Thoracic aorta (tissue), 2 donors: ENCODE measurements around the gene EIF3I. TPM values are rescaled to one million over a fixed set of nuclear protein-coding genes. Genes with fewer than 3 reads are reported as not detected.

Source experiments
- ATAC-seq: fragments of 150-250 bp; one replicate; pipeline ENCODE4 v1.8.0; 2017; ENCODE audit warnings: low read depth; ENCODE audit not compliant: insufficient number of reproducible peaks, low FRiP score
- DNase-seq: peaks from one replicate; pipeline ENCODE4 v3.0.0-alpha.2; 2020; ENCODE audit warnings: low spot score
- H3K27ac ChIP-seq, 2 donors: fragments of 200-600 bp; sonication (generic); 1 replicate in 1 of 2; 2 replicates in 1 of 2; pipeline ENCODE4 v1.5.1; 2016; ENCODE audit warnings: mild to moderate bottlenecking in 2 of 2, moderate library complexity in 2 of 2
- H3K27me3 ChIP-seq: fragments of 200-600 bp; sonication (generic); replicated peaks from 2 replicates; pipeline ENCODE4 v1.6.0; 2016; ENCODE audit warnings: mild to moderate bottlenecking; ENCODE audit not compliant: insufficient read depth
- H3K36me3 ChIP-seq: fragments of 200-600 bp; sonication (generic); one replicate; pipeline ENCODE4 v1.5.1; 2016
- H3K4me1 ChIP-seq, 2 donors: fragments of 200-600 bp; sonication (generic); 1 replicate in 1 of 2; 2 replicates in 1 of 2; pipeline versions ENCODE4 v1.5.1 to v1.6.0; 2016; ENCODE audit warnings: low read depth in 2 of 2, mild to moderate bottlenecking in 1 of 2; ENCODE audit not compliant: control insufficient read depth in 1 of 2
- H3K4me3 ChIP-seq: fragments of 200-600 bp; sonication (generic); 2 replicates; pipeline ENCODE4 v1.5.1; 2016; ENCODE audit warnings: mild to moderate bottlenecking
- H3K9me3 ChIP-seq: fragments of 200-600 bp; sonication (generic); 2 replicates; pipeline ENCODE4 v1.5.1; 2016
- CTCF ChIP-seq: fragments of 200-600 bp; sonication (generic); IDR thresholded peaks from one replicate; pipeline ENCODE4 v1.5.1; 2019; ENCODE audit warnings: antibody characterized with exemption
- total RNA-seq, 2 donors: library from RNA; depleted of rRNA; stranded (reverse); fragments of >200 nt; gene quantifications; one replicate each; pipeline versions ENCODE4 v1.1.0 to v1.2.3, GENCODE V29; 2016

The EIF3I gene
- total RNA-seq, result 100 to 1,000 TPM; 105 to 114 TPM

- Histone ChIP-seq H3K27me3 (no peaks in the 10 kb centered on the region), H3K27ac (peak within 1 kb of the TSS; percentile 96 to 98), H3K36me3 (peaks cover 28% of the 10 kb centered on the region), H3K9me3 (no peaks in the 10 kb centered on the region), H3K4me1 (peaks cover 19 to 31% of the 10 kb centered on the region in 2 donors), H3K4me3 (peak within 1 kb of the TSS; percentile 99)
- TF ChIP-seq CTCF, result no peak
- ATAC-seq, result peak; percentile 90
- peak; percentile 83 for DNase-seq
These were observed at the start of gene EIF3I, which contains the start of gene TMEM234 for GRCh38 chr1:32221980-32222755. EIF3I (plus strand) TSS chr1:32222407; CDS start chr1:32222442, 35 bp downstream. TMEM234 (minus strand) TSS chr1:32222353; CDS start chr1:32222322, 31 bp downstream.

- H3K36me3 ChIP-seq, result peaks cover 38% of the 10 kb centered on the region
These were observed 49.5 kb upstream of the EIF3I start for GRCh38 chr1:32172621-32173245.

DNA sequence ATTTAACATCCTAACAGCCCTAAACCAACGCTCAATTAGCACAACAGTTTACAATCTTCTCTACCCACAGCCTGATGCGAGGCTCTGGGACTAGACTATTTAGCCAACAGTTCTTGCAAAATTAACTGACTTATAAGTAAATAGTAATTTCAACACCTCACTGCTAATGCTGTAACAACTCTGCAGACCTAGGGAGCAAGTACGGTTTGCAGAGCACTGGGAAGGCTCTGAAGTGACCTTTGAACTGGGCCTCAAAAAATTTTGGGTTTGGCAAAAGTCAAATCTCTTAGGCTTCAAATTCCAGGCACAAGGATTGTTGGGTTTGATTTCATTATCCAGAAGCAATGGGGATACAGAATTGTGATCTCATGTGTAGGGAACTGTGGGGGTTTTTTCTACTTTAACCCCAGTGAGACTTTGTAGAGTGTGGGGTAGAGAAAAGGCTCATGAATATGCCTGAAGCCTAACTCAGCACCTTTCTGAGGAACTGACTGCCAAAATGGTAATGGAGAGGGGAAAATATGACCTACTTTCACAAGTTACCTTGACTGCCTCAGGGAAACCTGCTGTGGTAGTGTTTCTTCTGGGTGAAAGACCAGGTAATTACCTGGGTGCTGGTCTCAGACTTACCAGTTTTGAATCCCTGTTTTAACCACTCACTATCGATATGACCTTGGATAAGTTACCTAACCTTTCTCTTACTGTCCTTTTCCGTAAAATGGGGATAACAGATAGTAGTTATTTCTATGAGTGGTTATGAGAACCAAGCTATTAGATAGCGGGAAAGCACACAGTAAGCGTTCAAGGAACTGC is 43.6 kb upstream of the EIF3I start:
- no peaks in the 10 kb centered on the region for H3K9me3 ChIP-seq
- H3K27ac ChIP-seq, result peak overlapping the region; percentile 92 to 94
- no peak for ATAC-seq
- peaks cover 12 to 39% of the 10 kb centered on the region in 2 donors for H3K4me1 ChIP-seq
- no peak for DNase-seq
- TF ChIP-seq CTCF, result no peak
- peak overlapping the region; percentile 82 for H3K4me3 ChIP-seq
- H3K36me3 ChIP-seq, result peaks cover under 1% of the 10 kb centered on the region
- no peaks in the 10 kb centered on the region for H3K27me3 ChIP-seq

More at GRCh38 chr1:32172621-32173245, 49.5 kb upstream of the EIF3I start:
- TF ChIP-seq CTCF, result no peak
- H3K9me3 ChIP-seq, result no peaks in the 10 kb centered on the region
- DNase-seq (no peak), ATAC-seq (no peak)
- H3K27ac ChIP-seq, result no peak overlapping the region
- no peak overlapping the region for H3K4me3 ChIP-seq
- no peaks in the 10 kb centered on the region for H3K27me3 ChIP-seq
- no peaks in the 10 kb centered on the region for H3K4me1 ChIP-seq

- peak overlapping the region; percentile 92 to 94 for H3K27ac ChIP-seq
- TF ChIP-seq CTCF, result no peak
- H3K27me3 ChIP-seq, result no peaks in the 10 kb centered on the region
- ATAC-seq, result peak; percentile 9
- H3K4me1 ChIP-seq, result peaks cover 18 to 44% of the 10 kb centered on the region in 2 donors
- no peaks in the 10 kb centered on the region for H3K9me3 ChIP-seq
- DNase-seq, result no peak
- peaks cover 4% of the 10 kb centered on the region for H3K36me3 ChIP-seq
- peak overlapping the region; percentile 82 for H3K4me3 ChIP-seq
These were observed 43.1 kb upstream of the EIF3I start for GRCh38 chr1:32179193-32179442.
